ENCODE results near the gene TRAM2.

DNA sequence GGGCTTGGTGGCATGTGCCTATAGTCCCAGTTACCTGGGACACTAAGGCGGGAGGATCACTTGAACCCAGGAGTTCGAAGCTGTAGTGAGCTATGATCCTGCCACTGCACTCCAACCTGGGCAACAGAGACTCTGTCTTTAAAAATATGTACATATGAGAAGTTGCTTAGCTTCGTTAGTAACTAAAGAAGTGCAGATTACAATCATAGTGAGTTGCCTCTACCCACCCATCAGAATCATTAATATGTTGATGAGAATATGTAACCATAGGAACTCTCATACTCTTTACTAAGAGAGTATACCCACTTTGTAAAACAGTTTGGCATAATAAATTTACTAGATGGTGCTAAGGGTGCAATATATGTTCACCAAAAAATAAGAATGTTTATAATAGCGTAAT, 102.7 kb downstream of the TRAM2 start:
- TF ChIP-seq CTCF (IDR thresholded peaks at IDR 0.05) (no peak), POLR2A (IDR thresholded peaks at IDR 0.05) (no peak)

Measured in testis (tissue), 2 donors.